ENCODE measurements around the gene DNAI7.

- no peak for TF ChIP-seq CTCF (conservative IDR thresholded peaks at IDR 0.05)
- TF ChIP-seq ZFX (IDR thresholded peaks at IDR 0.05) = no peak
Measured at GRCh38 chr12:25236190-25236589, 41.2 kb upstream of the DNAI7 start.

All from C4-2B (cell line).